Duodenal mucosa (tissue), 2 donors: ENCODE measurements around the gene DPPA5.

Source experiments
- H3K27ac ChIP-seq: one replicate; pipeline ENCODE4 v1.7.0; 2013; ENCODE audit warnings: low read depth, low read length
- H3K27me3 ChIP-seq, 2 donors: one replicate each; pipeline ENCODE4 v1.7.0; 2013; ENCODE audit warnings: low read length in 2 of 2, control low read depth in 1 of 2; ENCODE audit not compliant: insufficient read depth in 2 of 2, control insufficient read depth in 1 of 2
- H3K36me3 ChIP-seq, 2 donors: one replicate each; pipeline ENCODE4 v1.7.0; 2013; ENCODE audit warnings: low read length in 2 of 2, control low read depth in 1 of 2; ENCODE audit not compliant: insufficient read depth in 2 of 2, control insufficient read depth in 1 of 2
- H3K4me1 ChIP-seq, 2 donors: one replicate each; pipeline ENCODE4 v1.7.0; 2013; ENCODE audit warnings: low read length in 2 of 2, control low read depth in 1 of 2; ENCODE audit not compliant: insufficient read depth in 2 of 2, control insufficient read depth in 1 of 2
- H3K4me3 ChIP-seq, 2 donors: one replicate each; pipeline ENCODE4 v1.7.0; 2013; ENCODE audit warnings: low read length in 2 of 2, low read depth in 1 of 2
- H3K9ac ChIP-seq, 2 donors: one replicate each; pipeline ENCODE4 v1.7.0; 2013; ENCODE audit warnings: low read length in 2 of 2, low read depth in 1 of 2
- H3K9me3 ChIP-seq, 2 donors: one replicate each; pipeline ENCODE4 v1.7.0; 2013; ENCODE audit warnings: low read length in 2 of 2, control low read depth in 1 of 2; ENCODE audit not compliant: control insufficient read depth in 1 of 2

The DPPA5 gene

DNA sequence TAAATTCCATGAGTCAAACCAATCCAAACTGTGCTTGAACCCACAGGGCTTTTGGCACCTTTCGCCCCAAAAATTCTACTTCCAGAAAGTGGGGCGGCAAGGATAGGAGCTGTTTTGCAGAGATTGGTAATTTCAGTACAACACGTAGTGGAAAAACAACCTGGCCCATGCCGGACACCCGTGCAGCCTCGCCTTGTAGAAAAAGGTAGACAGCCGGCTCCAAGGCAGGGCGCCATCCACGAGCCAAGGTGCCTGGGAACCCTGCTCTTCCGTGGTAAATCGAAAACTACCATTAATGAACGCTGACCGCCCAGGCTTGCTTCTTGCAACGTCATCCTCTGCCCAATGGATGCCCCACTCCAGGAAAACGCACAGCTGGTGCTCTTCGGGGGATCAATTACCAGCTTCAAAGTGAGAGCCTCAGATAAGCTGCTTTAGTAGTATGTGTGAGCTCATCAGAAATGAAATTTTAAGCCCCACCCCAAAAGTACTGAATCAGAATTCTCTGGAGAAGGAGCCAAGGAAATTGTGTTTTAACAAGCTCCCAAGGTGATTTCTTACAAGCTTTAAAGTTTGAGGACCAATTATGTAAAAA is 13.8 kb upstream of the DPPA5 start:
- H3K4me3 ChIP-seq = no peak overlapping the region
- H3K27ac ChIP-seq = no peak overlapping the region
- H3K9ac ChIP-seq = no peak overlapping the region
- H3K36me3 ChIP-seq = no peaks in the 10 kb centered on the region
- H3K27me3 ChIP-seq = no peaks in the 10 kb centered on the region
- peaks cover 0 to 9% of the 10 kb centered on the region in 2 donors for H3K9me3 ChIP-seq
- no peaks in the 10 kb centered on the region for H3K4me1 ChIP-seq

GRCh38 chr6:73364549-73364948 is 10.5 kb upstream of the DPPA5 start:
- H3K9ac ChIP-seq = no peak overlapping the region
- H3K27me3 ChIP-seq = no peaks in the 10 kb centered on the region
- H3K4me1 ChIP-seq = no peaks in the 10 kb centered on the region
- no peaks in the 10 kb centered on the region for H3K9me3 ChIP-seq
- H3K4me3 ChIP-seq = no peak overlapping the region
- no peaks in the 10 kb centered on the region for H3K36me3 ChIP-seq
- no peak overlapping the region for H3K27ac ChIP-seq

- no peak overlapping the region for H3K27ac ChIP-seq
- no peaks in the 10 kb centered on the region for H3K27me3 ChIP-seq
Observed at GRCh38 chr6:73364121-73364520, 10.0 kb upstream of the DPPA5 start.

GRCh38 chr6:73363537-73363875 is 9.4 kb upstream of the DPPA5 start:
- H3K27me3 ChIP-seq = no peaks in the 10 kb centered on the region
- no peak overlapping the region for H3K9ac ChIP-seq
- H3K36me3 ChIP-seq = no peaks in the 10 kb centered on the region
- H3K9me3 ChIP-seq = no peaks in the 10 kb centered on the region
- no peak overlapping the region for H3K27ac ChIP-seq
- no peak overlapping the region for H3K4me3 ChIP-seq
- no peaks in the 10 kb centered on the region for H3K4me1 ChIP-seq

More at GRCh38 chr6:73364121-73364520, 10.0 kb upstream of the DPPA5 start:
- Histone ChIP-seq H3K4me3 (no peak overlapping the region), H3K4me1 (no peaks in the 10 kb centered on the region), H3K9ac (no peak overlapping the region), H3K36me3 (no peaks in the 10 kb centered on the region), H3K9me3 (no peaks in the 10 kb centered on the region)

DNA sequence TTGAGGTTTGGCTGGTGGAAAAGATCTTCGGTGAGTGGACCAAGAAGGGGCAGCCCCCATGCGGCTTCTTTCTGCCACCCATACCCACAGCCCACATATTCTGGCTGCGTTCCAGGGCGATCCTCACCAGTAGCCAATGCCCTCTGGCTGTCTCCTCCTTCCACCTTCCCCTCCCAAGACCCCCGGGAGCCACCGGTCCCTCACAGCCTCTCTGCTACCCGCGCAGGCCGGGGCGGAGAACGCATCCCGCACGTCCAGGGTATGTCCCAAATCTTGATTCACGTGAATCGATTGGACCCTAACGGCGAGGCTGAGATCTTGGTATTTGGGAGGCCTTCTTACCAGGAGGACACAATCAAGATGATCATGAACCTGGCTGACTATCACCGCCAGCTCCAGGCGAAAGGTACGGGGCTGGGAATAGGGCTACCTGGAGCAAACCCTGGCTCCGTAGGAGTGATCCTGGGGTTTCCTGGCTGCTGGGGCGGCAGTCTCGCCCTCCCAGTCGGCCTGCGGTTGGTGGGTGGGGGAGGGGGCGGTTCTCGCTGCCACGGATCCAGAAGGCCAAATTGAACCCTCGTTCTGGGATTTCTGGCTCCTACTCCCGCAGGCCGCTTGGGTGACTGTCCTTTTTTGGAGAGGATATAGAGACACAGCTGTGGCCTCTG is 8.9 kb upstream of the DPPA5 start:
- no peak overlapping the region for H3K4me3 ChIP-seq
- no peaks in the 10 kb centered on the region for H3K4me1 ChIP-seq
- no peaks in the 10 kb centered on the region for H3K36me3 ChIP-seq
- H3K27me3 ChIP-seq = no peaks in the 10 kb centered on the region
- H3K9ac ChIP-seq = no peak overlapping the region
- no peaks in the 10 kb centered on the region for H3K9me3 ChIP-seq
- no peak overlapping the region for H3K27ac ChIP-seq

DNA sequence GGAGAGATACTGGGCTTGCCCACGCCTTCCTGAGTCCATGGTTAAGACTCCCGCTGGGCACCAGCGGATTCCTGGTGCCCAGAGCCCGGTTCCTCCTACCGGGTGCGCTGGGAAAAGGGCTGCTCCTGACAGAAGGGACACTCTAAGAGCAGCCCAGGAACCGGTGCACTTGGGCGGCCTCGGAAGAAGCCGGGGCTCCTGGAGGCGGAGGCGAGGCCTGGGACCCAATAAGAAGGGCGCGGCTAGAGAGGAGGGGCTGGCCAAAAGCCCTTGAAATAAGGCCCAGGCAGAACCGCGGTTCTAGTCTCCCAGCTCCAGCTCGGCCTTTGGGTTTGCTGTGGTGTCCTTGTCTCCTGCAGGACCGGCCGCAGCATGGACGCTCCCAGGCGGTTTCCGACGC is 8.3 kb upstream of the DPPA5 start, which contains the start of gene KHDC3L:
Gene KHDC3L, plus strand, starts transcription at position 301 of the 400 bp plus-strand sequence. Its CDS starts 72 bp downstream, at position 373.
- Histone ChIP-seq H3K4me3 (no peak within 1 kb of the TSS), H3K27ac (no peak within 1 kb of the TSS), H3K27me3 (no peaks in the 10 kb centered on the region), H3K36me3 (no peaks in the 10 kb centered on the region), H3K4me1 (no peaks in the 10 kb centered on the region), H3K9ac (no peak within 1 kb of the TSS), H3K9me3 (no peaks in the 10 kb centered on the region)

- Histone ChIP-seq H3K9ac (no peak overlapping the region), H3K27me3 (peaks cover 4 to 6% of the 10 kb centered on the region in 2 donors), H3K36me3 (no peaks in the 10 kb centered on the region), H3K4me3 (no peak overlapping the region), H3K27ac (no peak overlapping the region), H3K4me1 (no peaks in the 10 kb centered on the region), H3K9me3 (no peaks in the 10 kb centered on the region)
Observed at GRCh38 chr6:73349311-73349710, 4.8 kb downstream of the DPPA5 start.

DNA sequence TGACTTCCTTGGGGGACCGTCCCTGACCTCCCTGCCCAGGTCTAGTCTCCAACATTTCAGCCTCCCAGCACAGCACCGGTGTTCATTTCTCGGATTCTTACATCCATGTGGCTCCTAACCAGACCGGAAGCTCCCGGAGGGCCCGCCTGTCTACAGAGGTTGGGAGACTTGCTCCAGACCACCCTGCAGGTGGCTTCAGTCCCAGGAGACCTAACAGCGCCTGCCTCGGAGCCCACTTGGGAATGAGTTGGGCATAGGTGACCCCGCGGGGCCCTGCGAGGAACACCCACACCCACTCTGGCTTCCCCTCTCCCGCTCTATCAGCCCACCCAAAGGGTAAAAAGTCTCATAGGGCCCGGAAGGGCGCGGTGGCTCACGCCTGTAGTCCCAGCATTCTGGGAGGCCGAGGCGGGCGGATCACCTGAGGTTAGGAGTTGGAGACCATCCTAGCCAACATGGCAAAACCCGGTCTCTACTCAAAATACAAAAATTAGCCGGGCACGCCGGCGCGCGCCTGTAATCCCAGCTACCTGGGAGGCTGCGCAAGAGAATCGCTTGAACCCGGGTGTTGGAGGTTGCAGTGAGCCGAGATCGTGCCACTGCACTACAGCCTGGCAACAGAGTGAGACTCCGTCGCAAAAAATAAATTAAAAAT is 5.4 kb downstream of the DPPA5 start:
- Histone ChIP-seq H3K27me3 (peaks cover 4 to 6% of the 10 kb centered on the region in 2 donors), H3K9ac (no peak overlapping the region), H3K4me1 (no peaks in the 10 kb centered on the region), H3K4me3 (no peak overlapping the region), H3K9me3 (no peaks in the 10 kb centered on the region), H3K36me3 (no peaks in the 10 kb centered on the region), H3K27ac (no peak overlapping the region)

- H3K36me3 ChIP-seq = no peaks in the 10 kb centered on the region
- H3K9ac ChIP-seq = no peak overlapping the region
- H3K4me3 ChIP-seq = no peak overlapping the region
- no peaks in the 10 kb centered on the region for H3K4me1 ChIP-seq
- H3K27me3 ChIP-seq = peaks cover 0 to 1% of the 10 kb centered on the region in 2 donors
- H3K9me3 ChIP-seq = no peaks in the 10 kb centered on the region
- H3K27ac ChIP-seq = no peak overlapping the region
Observed at GRCh38 chr6:73343164-73343563, 10.9 kb downstream of the DPPA5 start.

GRCh38 chr6:73342174-73342573 is 11.9 kb downstream of the DPPA5 start:
- Histone ChIP-seq H3K4me1 (no peaks in the 10 kb centered on the region), H3K27me3 (no peaks in the 10 kb centered on the region), H3K9me3 (no peaks in the 10 kb centered on the region), H3K27ac (no peak overlapping the region), H3K9ac (no peak overlapping the region), H3K36me3 (no peaks in the 10 kb centered on the region), H3K4me3 (no peak overlapping the region)
